OCI-LY7 (cell line): Measurements from ENCODE around the gene SOWAHA. TPM values are rescaled to one million over a fixed set of nuclear protein-coding genes. Genes with fewer than 3 reads are reported as not detected.

Source experiments
- BruUV-seq: library from RNA; stranded (reverse); fragments of 400-500 nt; replicated peaks from 2 replicates; lab custom pipeline; 2021; lab: Mats Ljungman, UMichigan
- CTCF ChIA-PET: fragments of 300-600 bp; sonication (Branson Sonifier 250); formaldehyde crosslinking; loops from one replicate; lab custom pipeline; 2022; ENCODE audit warnings: antibody characterized with exemption; ENCODE audit not compliant: unreplicated experiment; lab: Charles Lee
- POLR2A ChIA-PET: fragments of 300-600 bp; sonication (Branson Sonifier 250); formaldehyde crosslinking; loops from one replicate; lab custom pipeline; 2022; ENCODE audit warnings: antibody characterized with exemption; lab: Charles Lee
- DNase-seq: peaks from one replicate; pipeline ENCODE4 v3.0.0-alpha.2; 2015; ENCODE audit warnings: low spot score
- H2AFZ ChIP-seq: fragments of 200-600 bp; sonication (generic), shearing (Covaris generic); 2 replicates; pipeline ENCODE4 v1.6.1; 2014; ENCODE audit warnings: mild to moderate bottlenecking, antibody characterized with exemption, low read length, moderate library complexity
- H3K27ac ChIP-seq: fragments of 200-600 bp; sonication (generic); 2 replicates; pipeline ENCODE4 v1.5.1; 2014; ENCODE audit warnings: mixed run types, low read depth, mild to moderate bottlenecking, moderate library complexity, low read length, inconsistent platforms; ENCODE audit not compliant: poor library complexity, severe bottlenecking
- H3K36me3 ChIP-seq: fragments of 200-600 bp; sonication (generic); 2 replicates; pipeline ENCODE4 v1.6.1; 2014; ENCODE audit warnings: mild to moderate bottlenecking, antibody characterized with exemption, low read length, moderate library complexity, mixed read lengths; ENCODE audit not compliant: insufficient read depth
- H3K4me1 ChIP-seq: fragments of 200-600 bp; sonication (generic); 2 replicates; pipeline ENCODE4 v1.5.1; 2014; ENCODE audit warnings: mild to moderate bottlenecking, low read length; ENCODE audit not compliant: insufficient read depth, poor library complexity, severe bottlenecking
- H3K4me2 ChIP-seq: fragments of 200-600 bp; sonication (generic); 2 replicates; pipeline ENCODE4 v1.6.1; 2014; ENCODE audit warnings: mild to moderate bottlenecking, low read length
- H3K4me3 ChIP-seq: fragments of 200-600 bp; sonication (generic); 2 replicates; pipeline ENCODE4 v1.5.1; 2014; ENCODE audit warnings: mild to moderate bottlenecking, low read depth, low read length; ENCODE audit not compliant: poor library complexity, severe bottlenecking
- H3K79me2 ChIP-seq: fragments of 200-600 bp; sonication (generic); 2 replicates; pipeline ENCODE4 v1.6.1; 2016; ENCODE audit warnings: low read depth, mild to moderate bottlenecking, low read length, moderate library complexity, mixed read lengths; ENCODE audit not compliant: insufficient read depth
- H3K9me2 ChIP-seq: fragments of 200-600 bp; sonication (generic); 2 replicates; pipeline ENCODE4 v1.6.1; 2016; ENCODE audit warnings: mild to moderate bottlenecking, low read length, mixed read lengths; ENCODE audit not compliant: insufficient read depth
- H3K9me3 ChIP-seq: fragments of 200-600 bp; sonication (generic); 2 replicates; pipeline ENCODE4 v1.6.1; 2014; ENCODE audit warnings: mild to moderate bottlenecking, mixed run types, low read length, mixed read lengths
- H4K20me1 ChIP-seq: fragments of 200-600 bp; sonication (generic); 2 replicates; pipeline ENCODE4 v1.6.1; 2014; ENCODE audit warnings: mild to moderate bottlenecking, antibody characterized with exemption, low read length, moderate library complexity, mixed read lengths; ENCODE audit not compliant: insufficient read depth
- EZH2phosphoT487 ChIP-seq: fragments of 200-600 bp; sonication (generic); IDR thresholded peaks from 2 replicates; pipeline ENCODE4 v1.6.1; 2018; ENCODE audit warnings: low read depth, borderline replicate concordance, mild to moderate bottlenecking, mixed run types, antibody characterized with exemption, low read length, moderate library complexity, mixed read lengths
- intact Hi-C: fragments of 100-400 bp; cut with micrococcal nuclease; formaldehyde crosslinking; loops from one replicate; pipeline ENCODE4 v1.10.0; 2022; ENCODE audit not compliant: unreplicated experiment
- total RNA-seq, 2 experiments: library from RNA; depleted of rRNA in 1 of 2; stranded (reverse); fragments of >200 nt in 1 of 2; shearing (Covaris generic) in 1 of 2; gene quantifications; 2 replicates each; pipeline ENCODE4 v1.2.3, GENCODE V29; 2014 to 2022
- TF ChIP-seq, protein P1 (sequence below): fragments of 200-600 bp; sonication (generic); conservative IDR thresholded peaks from 2 replicates; pipeline ENCODE4 v1.5.1; 2014; ENCODE audit warnings: mild to moderate bottlenecking, antibody characterized with exemption, low read length, moderate library complexity, mixed read lengths

The SOWAHA gene
- total RNA-seq, 2 experiments from 2014 or later = not detected

DNA sequence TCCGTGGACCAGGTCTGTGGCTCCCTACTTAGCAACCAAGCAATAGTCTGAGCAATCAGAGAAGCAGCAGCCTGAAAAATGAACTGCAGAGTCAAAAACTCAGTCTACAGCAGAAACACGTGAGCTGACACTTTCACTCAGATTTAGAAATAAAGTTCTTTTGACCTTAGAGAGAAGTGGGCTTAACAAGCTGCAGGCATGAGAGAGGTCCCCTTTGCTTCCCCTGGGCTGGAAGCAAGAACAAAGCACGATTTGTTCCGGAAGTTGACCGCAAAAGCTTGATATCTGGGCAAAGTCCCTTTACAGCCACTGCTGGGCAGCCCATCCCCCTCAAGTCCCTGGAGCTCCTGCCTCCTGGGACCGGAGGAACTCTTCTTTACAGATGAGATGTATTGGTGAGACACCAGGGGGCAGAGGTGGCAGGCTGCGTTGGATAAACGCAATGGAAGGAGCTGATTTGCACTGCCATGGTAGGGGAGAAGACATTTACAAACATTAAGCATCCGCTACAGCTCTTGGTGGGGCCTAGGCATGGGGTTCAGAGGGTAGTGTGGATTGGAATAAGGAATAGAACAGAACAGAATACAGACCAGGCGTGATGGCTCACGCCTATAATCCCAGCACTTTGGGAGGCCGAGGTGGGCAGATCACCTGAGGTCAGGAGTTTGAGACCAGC, 5.8 kb upstream of the SOWAHA start:
- CTCF ChIA-PET = no interaction called here
- DNase-seq = no peak
- Histone ChIP-seq H3K4me3 (no peak overlapping the region), H3K36me3 (no peaks in the 10 kb centered on the region), H4K20me1 (peaks cover 5% of the 10 kb centered on the region; the same call in 1 of the 2 replicates), H3K4me2 (no peak overlapping the region), H2AFZ (no peak overlapping the region), H3K79me2 (no peaks in the 10 kb centered on the region), H3K9me3 (no peaks in the 10 kb centered on the region), H3K4me1 (no peaks in the 10 kb centered on the region), H3K9me2 (no peaks in the 10 kb centered on the region), H3K27ac (no peak overlapping the region)
- POLR2A ChIA-PET = interaction anchor here (0.9 to 1.2 kb wide), 2 partner anchors 9 to 16 kb away, joined by 3 to 4 read pairs; no protein-coding TSS in a partner anchor
- TF ChIP-seq, protein P1, sequence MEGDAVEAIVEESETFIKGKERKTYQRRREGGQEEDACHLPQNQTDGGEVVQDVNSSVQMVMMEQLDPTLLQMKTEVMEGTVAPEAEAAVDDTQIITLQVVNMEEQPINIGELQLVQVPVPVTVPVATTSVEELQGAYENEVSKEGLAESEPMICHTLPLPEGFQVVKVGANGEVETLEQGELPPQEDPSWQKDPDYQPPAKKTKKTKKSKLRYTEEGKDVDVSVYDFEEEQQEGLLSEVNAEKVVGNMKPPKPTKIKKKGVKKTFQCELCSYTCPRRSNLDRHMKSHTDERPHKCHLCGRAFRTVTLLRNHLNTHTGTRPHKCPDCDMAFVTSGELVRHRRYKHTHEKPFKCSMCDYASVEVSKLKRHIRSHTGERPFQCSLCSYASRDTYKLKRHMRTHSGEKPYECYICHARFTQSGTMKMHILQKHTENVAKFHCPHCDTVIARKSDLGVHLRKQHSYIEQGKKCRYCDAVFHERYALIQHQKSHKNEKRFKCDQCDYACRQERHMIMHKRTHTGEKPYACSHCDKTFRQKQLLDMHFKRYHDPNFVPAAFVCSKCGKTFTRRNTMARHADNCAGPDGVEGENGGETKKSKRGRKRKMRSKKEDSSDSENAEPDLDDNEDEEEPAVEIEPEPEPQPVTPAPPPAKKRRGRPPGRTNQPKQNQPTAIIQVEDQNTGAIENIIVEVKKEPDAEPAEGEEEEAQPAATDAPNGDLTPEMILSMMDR = no peak
- TF ChIP-seq EZH2phosphoT487 = no peak
- intact Hi-C loops = no loop called here
- no TSS peak for BruUV-seq

DNA sequence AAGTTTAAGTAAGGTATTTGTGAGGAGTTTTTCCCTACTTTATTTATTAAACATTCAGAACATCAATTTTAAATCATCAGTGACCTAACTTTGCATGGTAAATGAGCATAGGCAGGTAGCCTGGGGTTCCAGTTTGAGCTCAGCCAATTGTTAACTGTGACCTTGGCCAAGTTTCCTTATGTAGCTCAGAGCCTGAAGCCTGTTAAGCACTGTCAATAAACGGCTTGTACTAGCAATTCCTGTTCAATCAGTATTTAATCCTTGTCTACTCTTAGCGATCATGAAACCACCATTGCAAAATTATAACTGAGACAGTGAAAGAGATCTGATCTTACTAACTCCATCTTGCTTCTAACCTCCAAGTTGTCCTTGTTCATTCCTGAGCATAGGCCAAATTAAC, 4.7 kb upstream of the SOWAHA start:
- H3K4me3 ChIP-seq = no peak overlapping the region
- H3K79me2 ChIP-seq = no peaks in the 10 kb centered on the region
- no peak overlapping the region for H2AFZ ChIP-seq
- no peaks in the 10 kb centered on the region for H3K4me1 ChIP-seq
- DNase-seq = no peak
- TF ChIP-seq, protein P1 = no peak
- no peak for TF ChIP-seq EZH2phosphoT487
- intact Hi-C loops = no loop called here
- no peaks in the 10 kb centered on the region for H3K36me3 ChIP-seq
- BruUV-seq = no TSS peak
- peaks cover 5% of the 10 kb centered on the region; the same call in 1 of the 2 replicates for H4K20me1 ChIP-seq
- no peak overlapping the region for H3K4me2 ChIP-seq
- H3K9me2 ChIP-seq = no peaks in the 10 kb centered on the region
- CTCF ChIA-PET = no interaction called here
- POLR2A ChIA-PET = interaction anchor here (0.9 to 1.2 kb wide), 2 partner anchors 10 to 17 kb away, joined by 3 to 4 read pairs; no protein-coding TSS in a partner anchor
- H3K9me3 ChIP-seq = no peaks in the 10 kb centered on the region
- no peak overlapping the region for H3K27ac ChIP-seq

DNA sequence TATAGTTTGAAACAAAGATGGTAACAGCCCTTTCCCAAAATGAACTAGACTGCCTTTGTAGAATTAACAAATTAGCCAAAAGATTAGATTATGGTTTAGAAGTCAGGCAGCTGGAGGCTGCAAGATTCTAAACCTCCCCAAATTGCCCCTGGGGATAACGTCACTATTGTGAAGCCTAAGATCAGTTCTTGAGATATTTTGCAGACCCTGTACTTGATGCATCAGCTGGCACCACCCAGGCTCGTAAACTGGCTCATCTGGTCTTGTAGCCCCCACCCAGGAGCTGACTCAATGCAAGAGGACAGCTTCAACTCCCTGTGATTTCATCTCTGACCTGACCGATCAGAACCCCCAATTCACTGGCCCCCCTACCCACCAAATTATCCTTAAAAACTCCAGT, 4.2 kb upstream of the SOWAHA start:
- no peaks in the 10 kb centered on the region for H3K36me3 ChIP-seq
- no peaks in the 10 kb centered on the region for H3K4me1 ChIP-seq
- H3K9me2 ChIP-seq = no peaks in the 10 kb centered on the region
- no peak overlapping the region for H3K4me3 ChIP-seq
- intact Hi-C loops = no loop called here
- TF ChIP-seq, protein P1 = no peak
- no peak for TF ChIP-seq EZH2phosphoT487
- DNase-seq = no peak
- no peaks in the 10 kb centered on the region for H3K9me3 ChIP-seq
- POLR2A ChIA-PET = no interaction called here
- BruUV-seq = no TSS peak
- CTCF ChIA-PET = no interaction called here
- H3K27ac ChIP-seq = no peak overlapping the region
- H4K20me1 ChIP-seq = peaks cover 5% of the 10 kb centered on the region; the same call in 1 of the 2 replicates
- no peaks in the 10 kb centered on the region for H3K79me2 ChIP-seq
- no peak overlapping the region for H2AFZ ChIP-seq
- H3K4me2 ChIP-seq = no peak overlapping the region
